NCI-H187 (cell line): ENCODE results near the gene CAMK1D.
"Not testable (repeated sequence)": the region's sequence is repeated elsewhere in the genome, so short reads cannot be mapped to it uniquely, and the experiment has no call there.

Experiments
- DNase-seq, 2 experiments: peaks; one replicate each; lab custom pipeline; 2025; lab: John Stamatoyannopoulos, UW

CAMK1D gene

GRCh38 chr10:12431151-12432101, 82.1 kb downstream of the CAMK1D start:
- no peak for DNase-seq

GRCh38 chr10:12432402-12433189, 83.2 kb downstream of the CAMK1D start:
- peak in 1 of 2 experiments; percentile 21 for DNase-seq

GRCh38 chr10:12434277-12434676, 84.9 kb downstream of the CAMK1D start:
- DNase-seq, result no peak

GRCh38 chr10:12434677-12435076, 85.3 kb downstream of the CAMK1D start:
- not testable (repeated sequence) for DNase-seq

GRCh38 chr10:12435348-12435747, 86.0 kb downstream of the CAMK1D start:
- DNase-seq, result no peak

- no peak for DNase-seq
These were observed 89.8 kb downstream of the CAMK1D start for GRCh38 chr10:12438919-12439692.

GRCh38 chr10:12439767-12440166, 90.4 kb downstream of the CAMK1D start:
- DNase-seq, result not testable (repeated sequence)

- DNase-seq, result no peak
These were observed 93.7 kb downstream of the CAMK1D start for GRCh38 chr10:12443026-12443425.

GRCh38 chr10:12444981-12445700, 95.8 kb downstream of the CAMK1D start:
- no peak for DNase-seq

GRCh38 chr10:12445701-12446334, 96.5 kb downstream of the CAMK1D start:
- DNase-seq, result no peak

GRCh38 chr10:12448340-12448728, 99.0 kb downstream of the CAMK1D start:
- no peak for DNase-seq

GRCh38 chr10:12448729-12449391, 99.5 kb downstream of the CAMK1D start:
- no peak for DNase-seq

- DNase-seq, result no peak
These were observed 106.0 kb downstream of the CAMK1D start for GRCh38 chr10:12455318-12455717.

- no peak for DNase-seq
These were observed 106.4 kb downstream of the CAMK1D start for GRCh38 chr10:12455766-12456165.

GRCh38 chr10:12459340-12459739, 110.0 kb downstream of the CAMK1D start:
- DNase-seq, result no peak

- DNase-seq, result no peak
These were observed 110.4 kb downstream of the CAMK1D start for GRCh38 chr10:12459762-12460161.

GRCh38 chr10:12463459-12463838, 114.1 kb downstream of the CAMK1D start:
- DNase-seq, result no peak

- DNase-seq, result no peak
These were observed 116.2 kb downstream of the CAMK1D start for GRCh38 chr10:12465385-12466136.

- no peak for DNase-seq
These were observed 117.5 kb downstream of the CAMK1D start for GRCh38 chr10:12466704-12467305.
